ENCODE data around the gene TRAM2. TPM values are rescaled to one million over a fixed set of nuclear protein-coding genes. Genes with fewer than 3 reads are reported as not detected.

TRAM2 gene
- total and polyA plus RNA-seq, 4 experiments from 2014 or later, result 2.7 to 11.3 (median 7.5) TPM

DNA sequence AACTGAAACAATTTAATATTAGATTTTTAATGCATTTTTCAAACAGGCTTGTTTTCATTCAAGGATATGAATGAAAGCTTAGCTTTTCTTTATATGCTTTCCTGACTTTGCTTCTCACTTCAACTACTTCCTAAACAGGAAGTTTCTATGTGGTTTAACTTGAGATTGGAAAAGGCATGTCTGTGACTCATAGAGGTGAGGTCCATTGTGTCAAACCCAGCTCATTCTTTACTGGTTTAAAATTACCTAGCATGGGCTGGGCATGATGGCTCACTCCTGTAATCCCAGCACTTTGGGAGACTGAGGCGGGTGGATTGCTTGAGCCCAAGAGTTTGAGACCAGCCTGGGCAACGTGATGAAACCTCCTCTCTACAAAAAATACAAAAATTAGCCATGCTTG is 122.3 kb downstream of the TRAM2 start:
- Histone ChIP-seq H3K4me3 (ENCODE audit: low read length in 2 of 2) (no peak overlapping the region), H3K27ac (ENCODE audit: low read depth, low read length) (no peak overlapping the region), H3K27me3 (ENCODE audit: insufficient read depth, low read length) (no peaks in the 10 kb centered on the region), H3K4me1 (ENCODE audit: insufficient read depth, low read length) (no peaks in the 10 kb centered on the region), H3K9me3 (ENCODE audit: control insufficient read depth in 1 of 2, low read length in 2 of 2) (no peaks in the 10 kb centered on the region), H3K36me3 (ENCODE audit: insufficient read depth, low read length) (no peaks in the 10 kb centered on the region)
- H3K4me3 Mint-ChIP-seq, result no peak overlapping the region
- ChIA-PET POLR2A (ENCODE audit: partially characterized antibody) (interaction anchor here (0.6 kb wide), 1 partner anchor 32 kb away, joined by 3 read pairs; no protein-coding TSS in a partner anchor), CTCF (ENCODE audit: partially characterized antibody) (no interaction called here)
- peaks cover 5 to 24% (median 20%) of the 10 kb centered on the region in 8 donors for H3K9me3 Mint-ChIP-seq
- DNase-seq, result no peak
- intact Hi-C loops (cut with micrococcal nuclease), result no loop called here
- peaks cover 15 to 37% of the 10 kb centered on the region in 2 donors for H3K36me3 Mint-ChIP-seq
- no peaks in the 10 kb centered on the region for H3K4me1 Mint-ChIP-seq
- H3K27me3 Mint-ChIP-seq, result peaks cover 0 to 1% of the 10 kb centered on the region in 2 donors
- H3K27ac Mint-ChIP-seq, result no peak overlapping the region

Other genes with a start within 250 kb of the TRAM2 start
- gene PAQR8, start 214.9 kb downstream of the TRAM2 start, total RNA-seq, result 10 to 100 TPM; 36.4 to 40.9 TPM
- 10 to 100 TPM; 14.5 to 30.3 TPM for gene PAQR8, start 214.9 kb downstream of the TRAM2 start, polyA plus RNA-seq
- gene EFHC1, start 156.7 kb downstream of the TRAM2 start, total RNA-seq, result 10 to 100 TPM in 1 of 2 experiments, 1 to 10 TPM in 1; 6.4 to 10.4 TPM
- 1 to 10 TPM; 1.5 to 1.8 TPM for gene EFHC1, start 156.7 kb downstream of the TRAM2 start, polyA plus RNA-seq
- gene TMEM14A, start 94.1 kb upstream of the TRAM2 start, total RNA-seq, result 10 to 100 TPM in 1 of 2 experiments, 1 to 10 TPM in 1; 9.5 to 10.0 TPM
- gene TMEM14A, start 94.1 kb upstream of the TRAM2 start, polyA plus RNA-seq, result 10 to 100 TPM; 30.7 to 58.1 TPM
- gene GSTA2, start 186.4 kb upstream of the TRAM2 start, total RNA-seq, result not detected
- not detected for gene GSTA2, start 186.4 kb upstream of the TRAM2 start, polyA plus RNA-seq
- gene GSTA1, start 226.8 kb upstream of the TRAM2 start, total RNA-seq, result not detected
- not detected for gene GSTA1, start 226.8 kb upstream of the TRAM2 start, polyA plus RNA-seq

Data from CD4-positive, alpha-beta memory T cell (primary cell).